Spleen (tissue), 11 donors: Measurements from ENCODE around the gene RASGEF1B. TPM values are rescaled to one million over a fixed set of nuclear protein-coding genes. Genes with fewer than 3 reads are reported as not detected.

Source experiments
- DNase-seq: peaks from one replicate; pipeline ENCODE4 v3.0.0-alpha.2; 2020
- H3K27ac ChIP-seq, 8 donors: fragments of 200-600 bp; sonication (generic) in 7 of 8; 1 replicate in 4 of 8; 2 replicates in 4 of 8; pipeline versions ENCODE4 v1.5.0 to v1.8.0; 2016 to 2021; ENCODE audit warnings: inconsistent platforms in 4 of 8, mild to moderate bottlenecking in 4 of 8, moderate library complexity in 1 of 8
- H3K27me3 ChIP-seq, 7 donors: fragments of 200-600 bp; sonication (generic) in 6 of 7; replicated peaks in 1 of 7; 1 replicate in 4 of 7; 2 replicates in 3 of 7; pipeline versions ENCODE4 v1.5.0 to v1.8.0; 2016 to 2021; ENCODE audit warnings: inconsistent platforms in 3 of 7, mild to moderate bottlenecking in 1 of 7
- H3K36me3 ChIP-seq, 6 donors: fragments of 200-600 bp; sonication (generic) in 5 of 6; 1 replicate in 4 of 6; 2 replicates in 2 of 6; pipeline versions ENCODE4 v1.5.0 to v1.8.0; 2016 to 2021; ENCODE audit warnings: inconsistent platforms in 2 of 6
- H3K4me1 ChIP-seq, 6 donors: fragments of 200-600 bp; sonication (generic) in 5 of 6; 1 replicate in 3 of 6; 2 replicates in 3 of 6; pipeline versions ENCODE4 v1.5.0 to v1.8.0; 2016 to 2021; ENCODE audit warnings: inconsistent platforms in 3 of 6
- H3K4me3 ChIP-seq, 8 donors: fragments of 200-600 bp; sonication (generic) in 7 of 8; 1 replicate in 4 of 8; 2 replicates in 4 of 8; pipeline versions ENCODE4 v1.5.0 to v1.8.0; 2016 to 2021; ENCODE audit warnings: inconsistent platforms in 4 of 8, mild to moderate bottlenecking in 4 of 8, moderate library complexity in 2 of 8
- H3K9me3 ChIP-seq, 8 donors: fragments of 200-600 bp; sonication (generic) in 7 of 8; 1 replicate in 4 of 8; 2 replicates in 4 of 8; pipeline versions ENCODE4 v1.5.0 to v1.8.0; 2016 to 2021; ENCODE audit warnings: inconsistent platforms in 4 of 8
- CTCF ChIP-seq, 11 experiments: fragments of 200-600 bp in 7 of 11; fragments of 450-650 bp in 4 of 11; sonication (generic) in 4 of 11; IDR thresholded peaks in 8 of 11; conservative IDR thresholded peaks in 3 of 11; 1 replicate in 7 of 11; 2 replicates in 4 of 11; pipeline versions ENCODE4 v1.4.0 to v1.8.0; 2016 to 2021; ENCODE audit warnings: antibody characterized with exemption in 11 of 11, inconsistent platforms in 4 of 11, mild to moderate bottlenecking in 1 of 11
- POLR2A ChIP-seq, 3 donors: fragments of 450-650 bp; IDR thresholded peaks; one replicate each; pipeline ENCODE4 v1.5.1; 2017; ENCODE audit warnings: antibody characterized with exemption in 3 of 3, mild to moderate bottlenecking in 1 of 3
- POLR2AphosphoS5 ChIP-seq, 3 donors: sonication (generic); formaldehyde crosslinking; IDR thresholded peaks; one replicate each; pipeline ENCODE4 v1.5.1; 2017; ENCODE audit warnings: antibody characterized with exemption in 3 of 3
- WGBS, 5 donors: extraction: QIAGEN DNeasy Blood & Tissue Kit in 3 of 5; methylation state at CpG; one replicate each; pipeline versions ENCODE4 v1.1.5 to v1.1.7; 2013 to 2018; 5-methylcytosine and 5-hydroxymethylcytosine counted together
- intact Hi-C: fragments of 100-400 bp; cut with DNase I; formaldehyde crosslinking; loops from one replicate; pipeline ENCODE4 v1.15.0; 2023; ENCODE audit warnings: low total_unique reads
- polyA plus RNA-seq, 3 donors: library from polyadenylated mRNA; stranded (reverse); fragments of 200-250 nt; gene quantifications; one replicate each; pipeline ENCODE4 v1.2.1, GENCODE V29; 2013
- total RNA-seq, 7 donors: library from RNA; depleted of rRNA in 3 of 7; stranded (reverse); fragments of >200 nt in 3 of 7; fragmentation: NEBNext Ultra II Directional in 4 of 7; extraction: Animal tissue kit (Norgen Biotek cat#: 25700) in 4 of 7; gene quantifications; one replicate each; pipeline versions ENCODE4 v1.1.0 to v1.2.1, GENCODE V29; 2016 to 2021
- donor health status: healthy with polysubstance abuse.
- donor health status: DM: no; HTN: no; CAD: no; lungs with moderate emphysema.
- donor health status: DM: no; HTN: no; CAD: no.
- donor health status: Bipolar disorder and iron deficiency.
- donor health status: healthy.
- donor health status: DM: no; HTN: no; CAD: no.
- donor health status: DM: yes; HTN: yes; CAD: no.

Gene RASGEF1B
- total and polyA plus RNA-seq, 10 donors = 9.4 to 69.5 (median 32.0) TPM

- intact Hi-C loops = no loop called here
- WGBS, 5 donors = 91 to 99% (median 92%) methylated on average over 2 of the region's 2 CpGs
Measured at GRCh38 chr4:81389720-81390119, 82.0 kb downstream of the RASGEF1B start.

GRCh38 chr4:81380437-81380836 is 91.3 kb downstream of the RASGEF1B start:
- H3K9me3 ChIP-seq = no peaks in the 10 kb centered on the region
- 78 to 91% (median 88%) methylated on average over 2 of the region's 2 CpGs for WGBS, 5 donors
- H3K4me1 ChIP-seq = no peaks in the 10 kb centered on the region
- no peak overlapping the region for H3K4me3 ChIP-seq
- H3K36me3 ChIP-seq = no peaks in the 10 kb centered on the region
- TF ChIP-seq POLR2A (IDR thresholded peaks at IDR 0.05) = no peak
- no peak for TF ChIP-seq CTCF (IDR thresholded peaks at IDR 0.05 in 8 of 11, conservative IDR thresholded peaks at IDR 0.05 in 3 of 11)
- TF ChIP-seq POLR2AphosphoS5 (IDR thresholded peaks at IDR 0.05) = no peak
- peaks cover 0 to 3% (median 0%) of the 10 kb centered on the region in 7 donors for H3K27me3 ChIP-seq
- H3K27ac ChIP-seq = no peak overlapping the region
- intact Hi-C loops = no loop called here
- DNase-seq = no peak

More at GRCh38 chr4:81389720-81390119, 82.0 kb downstream of the RASGEF1B start:
- no peaks in the 10 kb centered on the region for H3K36me3 ChIP-seq
- H3K27me3 ChIP-seq = no peaks in the 10 kb centered on the region
- H3K4me3 ChIP-seq = no peak overlapping the region
- TF ChIP-seq POLR2AphosphoS5 (IDR thresholded peaks at IDR 0.05) (no peak), POLR2A (IDR thresholded peaks at IDR 0.05) (no peak), CTCF (IDR thresholded peaks at IDR 0.05 in 8 of 11, conservative IDR thresholded peaks at IDR 0.05 in 3 of 11) (no peak)
- H3K4me1 ChIP-seq = no peaks in the 10 kb centered on the region
- H3K9me3 ChIP-seq = peaks cover 0 to 4% (median 0%) of the 10 kb centered on the region in 8 donors
- no peak for DNase-seq
- H3K27ac ChIP-seq = no peak overlapping the region

- no peak for TF ChIP-seq POLR2A (IDR thresholded peaks at IDR 0.05)
- TF ChIP-seq POLR2AphosphoS5 (IDR thresholded peaks at IDR 0.05) = no peak
- no peak for TF ChIP-seq CTCF (IDR thresholded peaks at IDR 0.05 in 8 of 11, conservative IDR thresholded peaks at IDR 0.05 in 3 of 11)
- H3K27ac ChIP-seq = no peak overlapping the region
- H3K4me3 ChIP-seq = no peak overlapping the region
- no peaks in the 10 kb centered on the region for H3K36me3 ChIP-seq
- intact Hi-C loops = no loop called here
- no peaks in the 10 kb centered on the region for H3K4me1 ChIP-seq
- no peaks in the 10 kb centered on the region for H3K9me3 ChIP-seq
- H3K27me3 ChIP-seq = peaks cover 0 to 8% (median 0%) of the 10 kb centered on the region in 7 donors
- DNase-seq = no peak
- 91 to 100% (median 96%) methylated on average over 1 of the region's 1 CpG for WGBS, 5 donors
Measured at GRCh38 chr4:81378386-81378785, 93.3 kb downstream of the RASGEF1B start.

GRCh38 chr4:81377191-81377590 is 94.5 kb downstream of the RASGEF1B start:
- peaks cover 0 to 8% (median 0%) of the 10 kb centered on the region in 7 donors for H3K27me3 ChIP-seq
- intact Hi-C loops = no loop called here
- TF ChIP-seq POLR2AphosphoS5 (IDR thresholded peaks at IDR 0.05) = no peak
- TF ChIP-seq CTCF (IDR thresholded peaks at IDR 0.05 in 8 of 11, conservative IDR thresholded peaks at IDR 0.05 in 3 of 11) = no peak
- DNase-seq = no peak
- no peak overlapping the region for H3K4me3 ChIP-seq
- no peaks in the 10 kb centered on the region for H3K36me3 ChIP-seq
- H3K27ac ChIP-seq = no peak overlapping the region
- no peaks in the 10 kb centered on the region for H3K4me1 ChIP-seq
- H3K9me3 ChIP-seq = no peaks in the 10 kb centered on the region
- 46 to 87% (median 80%) methylated on average over 1 of the region's 1 CpG for WGBS, 5 donors
